HG03378 (cell line): ENCODE measurements around the gene DNAJB8.

Source experiments
- ATAC-seq: cut with Tn5 transposase; IDR thresholded peaks from one replicate; pipeline ENCODE4 v1.9.1; 2021; ENCODE audit warnings: mild to moderate bottlenecking, moderate library complexity; ENCODE audit not compliant: unreplicated experiment

The DNAJB8 gene

GRCh38 chr3:128427872-128428822 lies 38.5 kb downstream of the DNAJB8 start:
- no peak for ATAC-seq

- ATAC-seq = no peak
These were observed 39.4 kb downstream of the DNAJB8 start for GRCh38 chr3:128427175-128427857.

- ATAC-seq = no peak
These were observed 40.4 kb downstream of the DNAJB8 start for GRCh38 chr3:128426128-128426921.

GRCh38 chr3:128425846-128426127 lies 40.9 kb downstream of the DNAJB8 start:
- no peak for ATAC-seq

- ATAC-seq = no peak
These were observed 41.4 kb downstream of the DNAJB8 start for GRCh38 chr3:128425142-128425845.

GRCh38 chr3:128424508-128425069 lies 42.1 kb downstream of the DNAJB8 start:
- no peak for ATAC-seq

GRCh38 chr3:128423525-128424147 lies 43.1 kb downstream of the DNAJB8 start:
- no peak for ATAC-seq

GRCh38 chr3:128422762-128423524 lies 43.7 kb downstream of the DNAJB8 start:
- ATAC-seq = no peak

- no peak for ATAC-seq
These were observed 44.7 kb downstream of the DNAJB8 start for GRCh38 chr3:128421966-128422365.

- no peak for ATAC-seq
These were observed 45.3 kb downstream of the DNAJB8 start for GRCh38 chr3:128421439-128421836.

- no peak for ATAC-seq
These were observed 45.8 kb downstream of the DNAJB8 start for GRCh38 chr3:128420720-128421438.

- ATAC-seq = no peak
These were observed 46.4 kb downstream of the DNAJB8 start for GRCh38 chr3:128420289-128420688.

- no peak for ATAC-seq
These were observed 47.4 kb downstream of the DNAJB8 start for GRCh38 chr3:128419311-128419710.

- ATAC-seq = no peak
These were observed 47.8 kb downstream of the DNAJB8 start for GRCh38 chr3:128418900-128419299.

- no peak for ATAC-seq
These were observed 50.0 kb downstream of the DNAJB8 start for GRCh38 chr3:128416578-128417211.

GRCh38 chr3:128415773-128416577 lies 50.7 kb downstream of the DNAJB8 start:
- ATAC-seq = no peak

GRCh38 chr3:128415200-128415772 lies 51.4 kb downstream of the DNAJB8 start:
- ATAC-seq = no peak
